NCI-H187 treated with DMSO at 0.1 percent for 48 hours (cell line): Measurements from ENCODE around the gene BHMT.
"Not testable (repeated sequence)": the region's sequence is repeated elsewhere in the genome, so short reads cannot be mapped to it uniquely, and the experiment has no call there.

Experiments used
- DNase-seq: peaks from one replicate; lab custom pipeline; 2025; lab: John Stamatoyannopoulos, UW

The BHMT gene

GRCh38 chr5:79172269-79172668 lies 60.7 kb downstream of the BHMT start:
- DNase-seq: no peak

DNA sequence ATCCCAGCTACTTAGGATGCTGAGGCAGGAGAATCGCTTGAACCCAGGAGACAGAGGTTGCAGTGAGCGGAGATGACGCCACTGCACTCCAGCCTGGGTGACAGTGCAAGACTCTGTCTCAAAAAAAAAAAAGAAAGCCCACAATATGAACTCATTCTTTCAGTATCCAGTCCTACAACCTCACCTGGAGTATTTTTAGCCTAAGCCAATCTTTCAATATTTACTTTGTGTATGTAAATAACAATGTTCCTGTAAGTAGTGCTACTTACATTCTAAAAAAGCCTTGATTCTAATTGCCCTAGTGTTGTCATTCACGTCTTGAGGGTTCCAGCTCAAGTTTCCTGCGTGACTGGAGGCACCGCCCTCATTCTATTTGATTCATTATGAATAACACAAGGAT lies 62.0 kb downstream of the BHMT start:
- peak; percentile 10 for DNase-seq

GRCh38 chr5:79180449-79180848 lies 68.8 kb downstream of the BHMT start:
- DNase-seq: not testable (repeated sequence)

GRCh38 chr5:79181419-79182022 lies 69.9 kb downstream of the BHMT start:
- DNase-seq: no peak
